Keratinocyte (primary cell): Measurements from ENCODE around the gene CHSY1. TPM values are rescaled to one million over a fixed set of nuclear protein-coding genes. Genes with fewer than 3 reads are reported as not detected.

ENCODE experiments used
- DNase-seq: peaks from one replicate; pipeline ENCODE4 v3.0.0-alpha.2; 2011; ENCODE audit warnings: low read depth, missing footprints, low spot score
- FAIRE-seq: peaks from 2 replicates; lab custom pipeline; 2011; peaks lifted over from hg19 to GRCh38; lab: Jason Lieb, UNC
- H2AFZ ChIP-seq: 2 replicates; pipeline ENCODE4 v1.6.0; 2012; ENCODE audit warnings: low read length, control low read depth, inconsistent platforms; ENCODE audit not compliant: control insufficient read depth
- H3K27ac ChIP-seq: 2 replicates; pipeline ENCODE4 v1.5.1; 2011; ENCODE audit warnings: low read length; ENCODE audit not compliant: control insufficient read depth, insufficient read depth
- H3K27me3 ChIP-seq: 3 replicates; pipeline ENCODE4 v1.6.0; 2011; ENCODE audit warnings: low read length; ENCODE audit not compliant: control insufficient read depth, insufficient read depth; ENCODE audit errors: extremely low read depth
- H3K36me3 ChIP-seq, 2 experiments: 2 replicates in 1 of 2; 3 replicates in 1 of 2; pipeline ENCODE4 v1.5.1; 2011; ENCODE audit warnings: low read length in 2 of 2, mild to moderate bottlenecking in 1 of 2; ENCODE audit not compliant: control insufficient read depth in 2 of 2, insufficient read depth in 2 of 2; ENCODE audit errors: extremely low read depth in 1 of 2
- H3K4me1 ChIP-seq: 3 replicates; pipeline ENCODE4 v1.5.1; 2011; ENCODE audit warnings: low read length; ENCODE audit not compliant: control insufficient read depth, insufficient read depth; ENCODE audit errors: extremely low read depth
- H3K4me2 ChIP-seq: 3 replicates; pipeline ENCODE4 v1.6.0; 2011; ENCODE audit warnings: low read depth, low read length; ENCODE audit not compliant: control insufficient read depth, insufficient read depth; ENCODE audit errors: extremely low read depth
- H3K4me3 ChIP-seq, 3 experiments: fragments of 200-600 bp in 1 of 3; sonication (generic) in 1 of 3; 2 replicates in 2 of 3; 3 replicates in 1 of 3; pipeline ENCODE4 v1.5.1; 2011 to 2016; ENCODE audit warnings: low read length in 3 of 3, mild to moderate bottlenecking in 3 of 3, control low read depth in 2 of 3, inconsistent platforms in 1 of 3, low read depth in 1 of 3, mixed read lengths in 1 of 3, mixed run types in 1 of 3, moderate library complexity in 1 of 3; ENCODE audit not compliant: control insufficient read depth in 2 of 3, insufficient read depth in 2 of 3; ENCODE audit errors: extremely low read depth in 1 of 3
- H3K79me2 ChIP-seq: 2 replicates; pipeline ENCODE4 v1.6.0; 2012; ENCODE audit warnings: low read length; ENCODE audit not compliant: control insufficient read depth, insufficient read depth
- H3K9ac ChIP-seq: 3 replicates; pipeline ENCODE4 v1.6.0; 2011; ENCODE audit warnings: low read length; ENCODE audit not compliant: control insufficient read depth, insufficient read depth; ENCODE audit errors: extremely low read depth
- H3K9me1 ChIP-seq: 3 replicates; pipeline ENCODE4 v1.6.0; 2011; ENCODE audit warnings: low read length; ENCODE audit not compliant: control insufficient read depth, insufficient read depth; ENCODE audit errors: extremely low read depth
- H3K9me3 ChIP-seq: 2 replicates; pipeline ENCODE4 v1.5.1; 2012; ENCODE audit warnings: low read depth, low read length; ENCODE audit not compliant: control insufficient read depth
- H4K20me1 ChIP-seq: 3 replicates; pipeline ENCODE4 v1.6.0; 2011; ENCODE audit warnings: low read length; ENCODE audit not compliant: control insufficient read depth, insufficient read depth; ENCODE audit errors: extremely low read depth
- EZH2 ChIP-seq: IDR thresholded peaks from one replicate; pipeline ENCODE4 v1.6.1; 2012; ENCODE audit warnings: inconsistent platforms, mild to moderate bottlenecking, low read length, moderate library complexity
- dilution Hi-C: fragments of 300-500 bp; cut with MboI; formaldehyde crosslinking; loops from one replicate; pipeline ENCODE4 v1.7.0; 2020; ENCODE audit warnings: low sequenced_read_pairs; ENCODE audit not compliant: extremely low pct_ligation_motif_present
- polyA plus RNA-seq, 5 experiments: library from polyadenylated mRNA; depleted of rRNA in 3 of 5; stranded (reverse) in 3 of 5; stranded (forward) in 1 of 5; unstranded in 1 of 5; fragments of >200 nt; gene quantifications; 1 replicate in 1 of 5; 2 replicates in 3 of 5; 3 replicates in 1 of 5; pipeline versions ENCODE4 v1.2.1 to v1.2.3, GENCODE V29; 2011 to 2012; ENCODE audit warnings: missing spikeins in 2 of 5, low read depth in 1 of 5, low replicate concordance in 1 of 5
- TF ChIP-seq, protein P1 (sequence below), 3 experiments: IDR thresholded peaks in 1 of 3; conservative IDR thresholded peaks in 1 of 3; optimal IDR thresholded peaks in 1 of 3; 2 replicates in 2 of 3; 3 replicates in 1 of 3; pipeline versions ENCODE3 to v1.5.1; 2011; ENCODE audit warnings: low read length in 3 of 3, mild to moderate bottlenecking in 3 of 3, moderate library complexity in 2 of 3, control low read depth in 1 of 3, inconsistent platforms in 1 of 3; ENCODE audit not compliant: insufficient read depth in 2 of 3; ENCODE audit errors: extremely low read depth in 1 of 3

CHSY1 gene
- polyA plus RNA-seq, 1 donor (not counting 4 experiments of a cell fraction or from before 2014, with no cell fraction given), result 27.0 TPM

- DNase-seq (no peak), FAIRE-seq (no peak)
- H3K4me2 ChIP-seq, result peak overlapping the region; percentile 83
- peaks cover 12% of the 10 kb centered on the region for H4K20me1 ChIP-seq
- peak overlapping the region; percentile 97 for H2AFZ ChIP-seq
- peak overlapping the region; percentile 93 for H3K27ac ChIP-seq
- peaks cover 42% of the 10 kb centered on the region for H3K4me1 ChIP-seq
- no peaks in the 10 kb centered on the region for H3K27me3 ChIP-seq
- dilution Hi-C loops, result no loop called here
- peak overlapping the region; percentile 96 for H3K9ac ChIP-seq
- H3K79me2 ChIP-seq, result peaks cover 42% of the 10 kb centered on the region
- no peaks in the 10 kb centered on the region for H3K9me1 ChIP-seq
- H3K4me3 ChIP-seq, result peak overlapping the region; percentile 96 to 100 (median 99)
- peaks cover 0 to 7% of the 10 kb centered on the region in 2 experiments for H3K36me3 ChIP-seq
- TF ChIP-seq EZH2, result no peak
- TF ChIP-seq, protein P1, sequence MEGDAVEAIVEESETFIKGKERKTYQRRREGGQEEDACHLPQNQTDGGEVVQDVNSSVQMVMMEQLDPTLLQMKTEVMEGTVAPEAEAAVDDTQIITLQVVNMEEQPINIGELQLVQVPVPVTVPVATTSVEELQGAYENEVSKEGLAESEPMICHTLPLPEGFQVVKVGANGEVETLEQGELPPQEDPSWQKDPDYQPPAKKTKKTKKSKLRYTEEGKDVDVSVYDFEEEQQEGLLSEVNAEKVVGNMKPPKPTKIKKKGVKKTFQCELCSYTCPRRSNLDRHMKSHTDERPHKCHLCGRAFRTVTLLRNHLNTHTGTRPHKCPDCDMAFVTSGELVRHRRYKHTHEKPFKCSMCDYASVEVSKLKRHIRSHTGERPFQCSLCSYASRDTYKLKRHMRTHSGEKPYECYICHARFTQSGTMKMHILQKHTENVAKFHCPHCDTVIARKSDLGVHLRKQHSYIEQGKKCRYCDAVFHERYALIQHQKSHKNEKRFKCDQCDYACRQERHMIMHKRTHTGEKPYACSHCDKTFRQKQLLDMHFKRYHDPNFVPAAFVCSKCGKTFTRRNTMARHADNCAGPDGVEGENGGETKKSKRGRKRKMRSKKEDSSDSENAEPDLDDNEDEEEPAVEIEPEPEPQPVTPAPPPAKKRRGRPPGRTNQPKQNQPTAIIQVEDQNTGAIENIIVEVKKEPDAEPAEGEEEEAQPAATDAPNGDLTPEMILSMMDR (optimal IDR thresholded peaks at IDR 0.05 in 1 of 3, IDR thresholded peaks at IDR 0.05 in 1 of 3, conservative IDR thresholded peaks at IDR 0.05 in 1 of 3; ENCODE audit: extremely low read depth in 1 of 3, insufficient read depth in 2 of 3, low read length in 3 of 3), result no peak
- no peaks in the 10 kb centered on the region for H3K9me3 ChIP-seq
Measured at GRCh38 chr15:101295607-101296161, 43.8 kb upstream of the CHSY1 start.

DNA sequence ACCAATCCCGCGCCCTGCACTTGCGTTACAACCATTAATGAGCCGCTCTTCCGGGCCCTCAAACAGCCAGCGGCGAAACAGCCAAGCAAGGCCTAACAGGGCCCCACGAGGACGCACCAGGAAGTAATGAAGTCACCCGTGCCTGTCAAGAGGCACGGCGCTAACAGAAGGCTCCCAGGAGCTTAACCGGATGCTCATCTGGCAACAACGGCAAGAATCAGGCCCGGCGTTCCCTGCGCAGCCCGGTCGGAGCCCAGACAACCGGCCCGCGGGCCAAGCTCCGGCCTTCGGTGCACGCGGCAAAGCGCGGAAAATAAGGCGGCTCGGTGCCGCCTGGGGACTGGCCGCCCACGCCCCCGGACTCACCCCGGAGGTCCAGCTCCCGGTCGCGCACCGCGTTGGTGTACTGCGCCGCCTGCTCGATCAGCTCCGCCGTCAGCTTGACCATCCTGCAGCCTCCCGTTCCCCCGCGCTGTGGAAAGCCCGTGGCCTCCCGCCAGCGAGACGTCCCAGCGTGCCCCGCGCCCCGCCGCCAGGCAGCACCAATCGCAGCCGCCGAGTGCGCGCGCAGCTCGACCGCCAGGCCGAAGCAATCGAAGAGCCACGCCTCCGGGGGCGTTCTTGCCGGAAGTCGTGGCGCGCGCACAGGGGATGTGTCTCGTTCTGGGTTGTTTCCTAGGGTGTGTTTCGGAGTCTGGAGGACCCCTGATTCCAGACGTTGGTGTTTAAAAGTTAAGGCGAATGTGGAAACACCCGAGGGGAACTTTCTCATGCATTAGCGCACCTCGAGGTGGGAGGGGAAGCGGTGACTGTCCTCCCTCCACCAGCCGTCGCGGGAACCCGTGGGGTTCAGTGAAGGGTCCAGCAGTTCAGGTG, 43.1 kb upstream of the CHSY1 start, which contains the start of gene SNRPA1:
SNRPA1 (minus strand) TSS at position 518 of the 876 bp plus-strand sequence; CDS start at position 448, 70 bp downstream.
- dilution Hi-C loops, result no loop called here
- peak within 1 kb of the TSS; percentile 96 to 100 (median 99) for H3K4me3 ChIP-seq
- H3K9ac ChIP-seq, result peak within 1 kb of the TSS; percentile 96
- peaks cover 42% of the 10 kb centered on the region for H3K4me1 ChIP-seq
- peaks cover 49% of the 10 kb centered on the region for H3K79me2 ChIP-seq
- FAIRE-seq, result no peak
- peak; percentile 60 for DNase-seq
- H3K9me3 ChIP-seq, result no peaks in the 10 kb centered on the region
- H3K36me3 ChIP-seq, result peaks cover 0 to 10% of the 10 kb centered on the region in 2 experiments
- peak within 1 kb of the TSS; percentile 83 for H3K4me2 ChIP-seq
- peaks cover 12% of the 10 kb centered on the region for H4K20me1 ChIP-seq
- peak within 1 kb of the TSS; percentile 93 for H3K27ac ChIP-seq
- H2AFZ ChIP-seq, result peak within 1 kb of the TSS; percentile 97
- TF ChIP-seq, protein P1 (optimal IDR thresholded peaks at IDR 0.05 in 1 of 3, IDR thresholded peaks at IDR 0.05 in 1 of 3, conservative IDR thresholded peaks at IDR 0.05 in 1 of 3; ENCODE audit: extremely low read depth in 1 of 3, insufficient read depth in 2 of 3, low read length in 3 of 3), result no peak
- no peak for TF ChIP-seq EZH2
- H3K9me1 ChIP-seq, result no peaks in the 10 kb centered on the region
- no peaks in the 10 kb centered on the region for H3K27me3 ChIP-seq
